LoVo (cell line): Measurements from ENCODE around the gene TBXA2R.
"Not testable (repeated sequence)": the region's sequence is repeated elsewhere in the genome, so short reads cannot be mapped to it uniquely, and the experiment has no call there.

ENCODE experiments used
- DNase-seq: peaks from one replicate; pipeline ENCODE4 v3.0.0-alpha.2; 2016; ENCODE audit warnings: low spot score

Gene TBXA2R

GRCh38 chr19:3577723-3578344 is 28.8 kb downstream of the TBXA2R start:
- DNase-seq = no peak

DNA sequence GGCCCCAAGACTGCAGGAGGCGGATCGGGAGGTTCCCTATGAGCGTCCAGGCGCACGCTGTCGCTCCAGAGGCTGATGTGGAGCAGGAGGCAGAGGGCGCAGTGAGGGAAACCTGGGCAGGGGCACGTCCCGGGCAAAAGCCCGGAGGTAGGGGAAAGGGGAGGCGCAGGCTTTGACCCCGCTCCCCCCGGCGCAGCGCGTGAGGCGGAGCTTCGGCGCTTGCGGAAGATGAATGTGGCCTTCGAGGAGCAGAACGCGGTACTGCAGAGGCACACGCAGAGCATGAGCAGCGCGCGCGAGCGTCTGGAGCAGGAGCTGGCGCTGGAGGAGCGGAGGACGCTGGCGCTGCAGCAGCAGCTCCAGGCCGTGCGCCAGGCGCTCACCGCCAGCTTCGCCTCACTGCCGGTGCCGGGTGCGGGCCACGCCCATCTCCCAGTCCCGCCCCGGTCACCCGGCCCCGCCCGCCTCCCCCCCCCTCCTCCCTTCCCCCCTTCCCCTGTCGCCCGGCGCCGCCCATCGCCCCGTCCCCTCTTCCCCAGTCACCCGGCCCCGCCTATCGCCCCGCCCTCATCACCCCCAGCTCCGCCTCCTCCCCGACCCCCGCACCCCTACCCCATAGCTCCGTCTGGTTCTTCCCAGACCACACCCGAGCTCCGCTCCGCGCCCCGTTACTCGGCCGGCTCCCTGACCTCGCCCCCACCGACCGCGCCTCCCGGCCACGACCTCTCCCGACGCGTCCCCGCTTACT is 29.8 kb downstream of the TBXA2R start:
- no peak for DNase-seq

DNA sequence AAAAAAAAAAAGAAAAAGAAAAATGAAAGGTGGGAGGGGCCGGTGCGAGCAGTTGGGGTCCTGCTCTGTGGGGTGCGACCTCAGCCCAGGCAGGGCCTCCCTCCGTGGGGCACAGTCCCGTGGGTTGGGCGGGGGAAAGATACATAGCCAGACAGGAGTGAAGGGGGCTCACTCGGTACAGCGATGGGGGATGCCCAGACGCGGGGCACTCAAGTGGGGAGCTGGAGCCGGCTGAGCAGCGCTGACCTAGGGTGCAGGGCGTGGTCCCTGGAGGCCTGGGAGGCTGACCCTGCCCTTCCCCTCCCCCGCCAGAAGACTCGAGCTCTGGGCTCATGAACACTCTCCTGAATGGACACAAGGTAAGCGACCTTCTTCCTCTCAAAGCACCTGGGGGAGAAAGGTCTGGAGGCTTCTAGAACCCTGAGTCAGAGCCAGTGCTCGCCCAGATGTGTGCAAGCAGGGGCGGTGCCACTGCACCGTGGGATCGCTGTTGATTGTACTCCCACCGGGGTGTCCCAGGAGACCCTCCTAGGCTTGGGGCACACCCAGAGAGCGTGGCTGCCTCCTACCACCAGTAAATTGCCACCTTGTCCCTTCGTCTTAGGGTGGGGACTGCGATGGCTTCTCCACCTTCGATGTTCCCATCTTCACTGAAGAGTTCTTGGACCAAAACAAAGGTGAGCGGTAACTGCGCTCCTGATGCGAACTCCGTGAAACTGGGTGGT is 30.6 kb downstream of the TBXA2R start:
- no peak for DNase-seq

- DNase-seq = no peak
Measured at GRCh38 chr19:3575260-3575741, 31.4 kb downstream of the TBXA2R start.

- peak; percentile 90 for DNase-seq
Measured at GRCh38 chr19:3573858-3574637, 32.6 kb downstream of the TBXA2R start.

GRCh38 chr19:3573162-3573857 is 33.4 kb downstream of the TBXA2R start:
- DNase-seq = no peak

DNA sequence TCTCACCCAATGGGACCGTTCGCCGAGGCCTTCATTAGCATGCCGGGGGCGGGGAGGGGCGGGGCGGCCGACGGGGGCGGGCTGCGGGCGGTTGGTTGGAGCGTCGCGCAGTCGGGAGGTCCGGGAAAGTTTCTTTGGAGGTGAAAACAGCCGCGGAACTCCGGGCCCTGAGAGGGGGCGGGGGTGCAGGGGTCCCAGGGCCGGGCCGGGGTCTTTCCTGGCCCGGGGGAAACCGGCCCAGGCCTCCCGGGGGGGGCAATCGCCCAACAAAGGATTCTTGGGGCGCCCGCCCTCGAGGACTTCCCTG is 33.9 kb downstream of the TBXA2R start, which contains the start of gene HMG20B:
Gene HMG20B, plus strand, starts transcription at position 90 of the 307 bp plus-strand sequence. CDS start 366 bp downstream, outside the sequence.
- DNase-seq = no peak

- DNase-seq = peak; percentile 98
Measured at GRCh38 chr19:3572132-3572854, 34.4 kb downstream of the TBXA2R start.

DNA sequence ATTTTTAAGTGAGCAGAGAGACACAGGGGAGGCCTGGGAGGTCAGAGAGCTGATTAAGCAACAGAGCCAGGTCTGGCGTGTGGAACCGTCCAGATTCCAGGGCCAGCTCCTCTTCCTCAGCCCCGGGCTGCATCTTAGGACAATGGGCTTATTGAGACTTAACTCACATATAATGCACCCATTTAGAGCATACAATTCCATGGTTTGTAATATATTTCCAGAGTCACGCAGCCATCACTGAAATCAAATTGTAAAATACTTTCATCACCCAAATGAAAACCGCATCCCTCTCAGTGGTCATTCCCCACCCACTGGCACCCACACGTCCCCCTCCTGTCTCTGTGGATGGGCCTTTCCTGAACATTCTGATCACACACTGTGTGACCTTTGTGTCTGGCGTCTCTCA is 36.1 kb downstream of the TBXA2R start:
- DNase-seq = no peak

GRCh38 chr19:3570042-3570441 is 36.6 kb downstream of the TBXA2R start:
- not testable (repeated sequence) for DNase-seq

DNA sequence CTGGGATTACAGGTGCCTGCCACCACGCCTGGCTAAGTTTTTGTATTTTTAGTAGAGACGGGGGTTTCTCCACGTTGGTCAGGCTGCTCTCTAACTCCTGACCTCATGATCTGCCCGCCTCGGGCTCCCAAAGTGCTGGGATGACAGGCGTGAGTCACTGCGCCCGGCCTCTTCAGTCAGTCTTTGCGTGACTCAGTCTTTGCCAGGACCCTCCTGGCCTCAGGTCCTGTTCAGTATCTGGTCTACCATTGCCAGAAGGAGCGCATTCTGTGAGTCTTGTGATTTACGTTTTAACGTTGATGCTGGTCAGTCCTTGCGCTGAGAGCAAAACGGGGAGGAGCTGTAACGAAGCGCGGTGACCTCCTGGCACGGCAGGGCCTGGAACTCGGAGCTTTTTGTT is 41.5 kb downstream of the TBXA2R start:
- no peak for DNase-seq

DNA sequence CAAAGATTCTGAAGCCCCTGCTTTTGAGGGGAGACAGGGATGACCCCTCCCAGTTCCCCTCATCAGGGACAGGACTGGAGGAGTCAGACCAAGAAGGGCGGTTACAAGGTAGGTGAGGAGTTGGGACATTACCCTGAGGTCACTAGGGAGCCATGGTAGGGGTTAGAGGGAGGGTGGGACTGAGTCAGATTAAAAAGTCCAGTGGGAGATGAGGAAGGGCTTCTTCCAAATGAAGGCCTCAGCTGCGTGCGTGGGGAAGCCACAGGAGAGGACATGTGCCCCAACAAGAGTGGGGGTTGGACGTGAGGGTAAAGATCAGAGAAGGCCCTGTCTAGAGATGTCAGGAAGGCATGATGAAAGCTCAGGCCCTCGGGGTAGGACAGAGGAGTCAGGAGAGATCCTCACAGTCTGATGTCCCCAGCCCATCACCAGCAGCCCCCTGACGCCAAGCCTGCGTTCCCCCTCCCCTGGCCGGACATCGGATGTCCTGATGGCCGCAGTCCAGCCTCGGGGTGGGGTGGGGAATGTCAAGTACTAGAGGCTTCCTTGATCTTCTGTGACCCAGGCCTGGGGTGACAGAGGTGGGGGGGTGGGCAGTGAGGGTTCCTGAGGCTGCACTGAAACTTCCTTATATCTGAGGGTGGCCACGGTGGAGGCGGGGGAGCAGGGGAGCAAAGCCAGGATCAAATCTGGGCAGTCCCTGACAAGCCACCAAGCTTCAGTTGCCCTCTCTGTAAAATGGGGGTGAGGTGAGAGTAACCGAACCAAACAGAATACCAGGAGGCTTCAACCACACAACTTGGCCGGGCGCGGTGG is 42.8 kb downstream of the TBXA2R start:
- no peak for DNase-seq

DNA sequence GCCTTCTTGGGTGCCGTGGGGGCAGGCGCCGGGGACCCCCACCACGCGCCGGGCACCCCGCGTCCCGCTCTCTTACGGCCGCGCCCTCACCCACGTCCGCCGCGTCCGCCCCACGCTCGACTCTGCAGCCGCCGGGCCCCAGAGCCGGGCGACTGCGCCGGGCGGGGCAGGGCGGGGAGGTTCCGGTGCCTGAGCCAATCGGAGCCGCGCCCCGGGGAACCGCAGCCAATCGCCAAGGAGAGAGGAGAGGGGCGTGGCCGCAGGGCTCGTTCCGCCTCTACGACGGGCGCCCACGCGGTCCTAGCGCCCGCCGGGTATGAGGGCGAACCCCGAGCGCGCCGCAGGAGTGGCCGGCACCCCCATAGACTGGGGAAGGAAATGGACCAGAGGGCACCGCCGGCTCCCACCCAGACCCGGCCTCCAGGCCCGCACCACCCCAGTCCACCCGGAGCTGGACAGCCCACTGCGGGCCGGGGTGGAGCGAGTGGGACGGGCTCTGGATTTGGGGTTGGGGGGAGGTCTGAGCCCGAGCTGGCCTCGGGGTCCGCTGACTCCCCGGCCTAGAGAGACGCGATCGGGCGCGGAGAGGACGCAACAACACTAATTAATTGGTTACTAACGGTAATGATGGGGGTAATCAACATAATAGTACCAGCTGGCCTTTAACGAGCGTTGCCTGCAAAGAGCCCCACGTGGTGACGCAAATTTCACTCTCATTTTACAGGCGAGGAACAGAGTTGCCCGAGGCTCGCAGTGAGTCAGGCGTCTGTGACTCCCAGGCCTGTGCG is 49.0 kb downstream of the TBXA2R start, which contains the start of gene MFSD12:
Gene MFSD12, minus strand, starts transcription at position 126 of the 788 bp plus-strand sequence. CDS start 183 bp downstream, outside the sequence.
- peak; percentile 95 for DNase-seq

DNA sequence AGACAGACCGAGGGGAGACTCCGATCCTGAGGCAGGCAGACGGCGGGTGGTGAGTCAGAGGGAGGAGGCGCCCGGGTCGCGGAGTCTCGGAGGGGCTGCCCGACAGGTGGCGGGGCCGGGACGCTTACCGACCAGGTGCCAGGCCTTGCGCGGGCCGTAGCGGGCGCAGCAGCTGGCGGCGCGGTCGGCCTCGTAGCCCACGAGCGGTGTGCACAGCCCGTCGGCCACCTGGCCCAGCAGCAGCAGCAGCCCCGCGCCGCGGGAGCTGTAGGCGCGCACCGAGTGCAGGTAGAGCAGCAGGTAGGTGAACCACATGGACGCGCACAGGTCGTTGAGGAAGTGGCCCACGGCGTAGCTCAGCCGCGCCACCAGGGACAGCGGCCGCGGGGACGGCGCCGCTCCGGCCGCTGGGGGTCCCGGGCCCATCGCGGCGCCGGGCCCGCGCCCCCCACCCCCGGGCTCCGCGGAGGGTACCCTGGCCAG is 49.7 kb downstream of the TBXA2R start:
- DNase-seq = peak; percentile 61

GRCh38 chr19:3556423-3556977 is 50.2 kb downstream of the TBXA2R start:
- no peak for DNase-seq

DNA sequence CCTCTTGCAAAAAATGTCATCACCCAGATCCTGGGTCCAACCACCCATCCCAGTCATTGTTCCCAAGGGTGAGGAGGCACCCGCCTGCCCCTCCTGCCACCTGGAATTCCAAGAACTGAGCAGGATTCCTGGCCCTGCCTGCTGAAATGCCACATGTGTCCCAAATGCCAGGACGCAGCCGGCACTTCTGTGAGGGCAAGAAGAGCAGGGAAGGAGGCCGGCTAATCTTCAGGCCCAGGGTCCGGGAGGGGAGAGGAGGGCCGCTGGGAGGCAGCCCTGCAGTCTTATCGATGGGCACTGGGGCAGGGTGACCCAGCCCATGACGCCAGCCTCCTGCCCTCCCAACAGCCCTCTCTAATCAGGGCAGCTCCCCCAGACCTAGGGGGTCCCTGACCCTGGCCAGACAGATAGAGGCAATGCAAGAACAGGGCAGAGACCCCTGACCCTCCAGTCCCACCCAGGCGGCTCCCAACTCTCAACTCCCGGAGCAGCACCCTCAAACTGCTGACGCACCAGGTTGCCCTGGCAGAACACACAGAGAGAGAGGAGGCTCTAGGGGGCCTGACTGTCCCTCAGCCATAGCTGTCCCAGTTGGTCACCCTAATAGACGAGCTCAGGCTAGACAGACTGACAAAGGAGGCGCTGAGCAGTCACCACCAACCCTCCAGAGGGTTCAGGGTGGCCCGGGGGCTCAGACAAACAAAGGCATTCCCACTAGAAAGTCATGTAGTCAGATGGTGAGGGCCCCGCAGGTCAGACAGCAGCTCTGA is 50.8 kb downstream of the TBXA2R start:
- DNase-seq = no peak

GRCh38 chr19:3554254-3555083 is 52.2 kb downstream of the TBXA2R start:
- no peak for DNase-seq
